ENCODE measurements around the gene SCN7A. TPM values are rescaled to one million over a fixed set of nuclear protein-coding genes. Genes with fewer than 3 reads are reported as not detected.

Gene SCN7A
- total RNA-seq, 1 experiment from 2014 or later: 0.17 TPM

DNA sequence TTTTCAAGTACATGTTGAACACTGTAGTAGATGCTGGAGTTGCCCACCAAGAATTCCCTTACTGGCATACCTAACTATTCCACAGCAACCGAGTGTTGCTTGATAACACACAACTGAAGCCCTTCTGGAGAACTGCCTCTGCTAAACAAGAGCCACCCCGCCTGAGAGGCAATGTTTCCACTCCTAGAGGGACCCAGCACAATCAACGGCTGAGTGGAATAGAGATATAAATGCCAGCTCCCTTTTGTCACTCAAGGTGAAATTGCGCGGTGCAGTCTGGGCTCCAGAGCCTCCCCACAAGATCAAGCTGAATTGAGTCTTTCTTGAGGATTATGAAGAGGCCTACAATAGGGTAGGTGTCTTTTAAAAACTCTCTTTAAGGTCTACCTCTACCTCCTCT, 69.2 kb downstream of the SCN7A start:
- H3K4me1 Mint-ChIP-seq: no peaks in the 10 kb centered on the region
- H3K36me3 Mint-ChIP-seq: no peaks in the 10 kb centered on the region
- no peak for TF ChIP-seq JAZF1 (CRISPR knock-in tag; IDR thresholded peaks at IDR 0.05)
- no peak for TF ChIP-seq ATF1 (CRISPR knock-in tag; IDR thresholded peaks at IDR 0.05)
- no peak for TF ChIP-seq ZNF423 (CRISPR knock-in tag; IDR thresholded peaks at IDR 0.05)
- TF ChIP-seq, protein P1, sequence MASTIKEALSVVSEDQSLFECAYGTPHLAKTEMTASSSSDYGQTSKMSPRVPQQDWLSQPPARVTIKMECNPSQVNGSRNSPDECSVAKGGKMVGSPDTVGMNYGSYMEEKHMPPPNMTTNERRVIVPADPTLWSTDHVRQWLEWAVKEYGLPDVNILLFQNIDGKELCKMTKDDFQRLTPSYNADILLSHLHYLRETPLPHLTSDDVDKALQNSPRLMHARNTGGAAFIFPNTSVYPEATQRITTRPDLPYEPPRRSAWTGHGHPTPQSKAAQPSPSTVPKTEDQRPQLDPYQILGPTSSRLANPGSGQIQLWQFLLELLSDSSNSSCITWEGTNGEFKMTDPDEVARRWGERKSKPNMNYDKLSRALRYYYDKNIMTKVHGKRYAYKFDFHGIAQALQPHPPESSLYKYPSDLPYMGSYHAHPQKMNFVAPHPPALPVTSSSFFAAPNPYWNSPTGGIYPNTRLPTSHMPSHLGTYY (CRISPR knock-in tag; IDR thresholded peaks at IDR 0.05): no peak
- TF ChIP-seq, protein P2, sequence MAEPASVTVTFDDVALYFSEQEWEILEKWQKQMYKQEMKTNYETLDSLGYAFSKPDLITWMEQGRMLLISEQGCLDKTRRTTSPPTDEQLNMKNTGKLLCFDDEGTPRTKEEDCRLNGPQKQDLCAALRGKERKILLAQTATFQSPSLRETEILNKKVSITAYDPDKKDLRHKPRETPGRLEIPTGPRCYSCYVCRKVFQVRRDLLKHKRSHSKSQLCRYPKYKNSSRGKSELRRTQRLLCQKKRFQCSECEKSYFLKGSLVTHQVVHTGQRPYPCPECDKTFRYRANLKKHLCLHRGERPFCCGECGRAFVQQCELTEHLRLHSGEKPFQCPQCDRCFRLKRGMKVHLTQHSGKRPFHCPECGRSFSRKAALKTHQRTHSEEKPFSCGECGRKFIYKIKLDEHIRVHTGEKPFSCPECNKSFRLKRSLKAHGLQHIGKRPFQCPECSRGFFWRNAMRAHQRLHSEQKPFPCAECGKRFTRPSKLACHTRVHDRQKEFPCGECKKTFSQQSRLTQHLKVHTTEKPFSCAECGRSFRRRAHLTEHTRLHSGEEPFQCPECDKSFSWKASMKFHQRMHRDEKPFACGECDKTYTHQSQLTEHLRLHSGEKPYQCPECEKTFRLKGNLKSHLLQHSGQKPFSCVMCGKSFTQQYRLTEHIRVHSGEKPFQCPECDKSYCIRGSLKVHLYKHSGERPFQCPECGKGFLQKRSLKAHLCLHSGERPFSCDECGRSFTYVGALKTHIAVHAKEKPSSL (CRISPR knock-in tag; conservative IDR thresholded peaks at IDR 0.05): no peak
- no peak for TF ChIP-seq SMAD3 (CRISPR knock-in tag; IDR thresholded peaks at IDR 0.05; ENCODE audit: borderline replicate concordance)
- TF ChIP-seq FOXK1 (CRISPR knock-in tag; IDR thresholded peaks at IDR 0.05): no peak
- TF ChIP-seq, protein P3, sequence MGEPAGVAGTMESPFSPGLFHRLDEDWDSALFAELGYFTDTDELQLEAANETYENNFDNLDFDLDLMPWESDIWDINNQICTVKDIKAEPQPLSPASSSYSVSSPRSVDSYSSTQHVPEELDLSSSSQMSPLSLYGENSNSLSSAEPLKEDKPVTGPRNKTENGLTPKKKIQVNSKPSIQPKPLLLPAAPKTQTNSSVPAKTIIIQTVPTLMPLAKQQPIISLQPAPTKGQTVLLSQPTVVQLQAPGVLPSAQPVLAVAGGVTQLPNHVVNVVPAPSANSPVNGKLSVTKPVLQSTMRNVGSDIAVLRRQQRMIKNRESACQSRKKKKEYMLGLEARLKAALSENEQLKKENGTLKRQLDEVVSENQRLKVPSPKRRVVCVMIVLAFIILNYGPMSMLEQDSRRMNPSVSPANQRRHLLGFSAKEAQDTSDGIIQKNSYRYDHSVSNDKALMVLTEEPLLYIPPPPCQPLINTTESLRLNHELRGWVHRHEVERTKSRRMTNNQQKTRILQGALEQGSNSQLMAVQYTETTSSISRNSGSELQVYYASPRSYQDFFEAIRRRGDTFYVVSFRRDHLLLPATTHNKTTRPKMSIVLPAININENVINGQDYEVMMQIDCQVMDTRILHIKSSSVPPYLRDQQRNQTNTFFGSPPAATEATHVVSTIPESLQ (CRISPR knock-in tag; IDR thresholded peaks at IDR 0.05): no peak
- TF ChIP-seq NFYB (CRISPR knock-in tag; conservative IDR thresholded peaks at IDR 0.05; ENCODE audit: low read depth): no peak
- TF ChIP-seq, protein P4, sequence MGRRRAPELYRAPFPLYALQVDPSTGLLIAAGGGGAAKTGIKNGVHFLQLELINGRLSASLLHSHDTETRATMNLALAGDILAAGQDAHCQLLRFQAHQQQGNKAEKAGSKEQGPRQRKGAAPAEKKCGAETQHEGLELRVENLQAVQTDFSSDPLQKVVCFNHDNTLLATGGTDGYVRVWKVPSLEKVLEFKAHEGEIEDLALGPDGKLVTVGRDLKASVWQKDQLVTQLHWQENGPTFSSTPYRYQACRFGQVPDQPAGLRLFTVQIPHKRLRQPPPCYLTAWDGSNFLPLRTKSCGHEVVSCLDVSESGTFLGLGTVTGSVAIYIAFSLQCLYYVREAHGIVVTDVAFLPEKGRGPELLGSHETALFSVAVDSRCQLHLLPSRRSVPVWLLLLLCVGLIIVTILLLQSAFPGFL (CRISPR knock-in tag; IDR thresholded peaks at IDR 0.05; ENCODE audit: borderline replicate concordance): no peak
- TF ChIP-seq FOXJ3 (CRISPR knock-in tag; IDR thresholded peaks at IDR 0.05; ENCODE audit: borderline replicate concordance): no peak
- TF ChIP-seq ELF4 (CRISPR knock-in tag; IDR thresholded peaks at IDR 0.05; ENCODE audit: low read depth): no peak
- no peak for TF ChIP-seq SMAD4 (CRISPR knock-in tag; IDR thresholded peaks at IDR 0.05)
- H3K9me3 Mint-ChIP-seq: no peaks in the 10 kb centered on the region
- no peak overlapping the region for H3K27ac Mint-ChIP-seq
- ATAC-seq (no peak), DNase-seq (ENCODE audit: low spot score) (no peak)
- no peak overlapping the region for H3K4me3 Mint-ChIP-seq
- CTCF ChIA-PET: no interaction called here
- no peaks in the 10 kb centered on the region for H3K27me3 Mint-ChIP-seq (ENCODE audit: low read depth)
- POLR2A ChIA-PET: no interaction called here

DNA sequence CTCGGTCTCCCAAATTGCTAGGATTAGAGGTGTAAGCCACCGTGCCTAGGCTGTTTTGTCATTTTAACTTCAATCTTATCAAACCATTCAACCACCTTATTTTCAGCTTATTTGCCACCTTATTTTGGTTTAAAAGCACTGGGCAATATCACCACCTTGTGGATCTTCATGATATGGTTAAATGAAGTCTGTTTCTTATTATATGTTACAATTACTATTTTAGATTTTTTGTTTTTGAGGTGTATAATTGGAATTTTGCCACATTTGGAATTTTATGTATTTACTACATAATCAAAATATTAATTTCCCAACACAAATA, 74.5 kb downstream of the SCN7A start:
- DNase-seq (ENCODE audit: low spot score): no peak
- Mint-ChIP-seq H3K27ac (no peak overlapping the region), H3K4me1 (no peaks in the 10 kb centered on the region), H3K4me3 (no peak overlapping the region), H3K36me3 (no peaks in the 10 kb centered on the region), H3K9me3 (no peaks in the 10 kb centered on the region), H3K27me3 (ENCODE audit: low read depth) (no peaks in the 10 kb centered on the region)
- CTCF ChIA-PET: interaction anchor here (0.6 to 1.2 kb wide), 14 partner anchors 9 to 362 kb away, joined by 3 to 15 read pairs (median 4); partner anchors contain the start of genes SCN1A and SCN9A
- TF ChIP-seq, protein P5, sequence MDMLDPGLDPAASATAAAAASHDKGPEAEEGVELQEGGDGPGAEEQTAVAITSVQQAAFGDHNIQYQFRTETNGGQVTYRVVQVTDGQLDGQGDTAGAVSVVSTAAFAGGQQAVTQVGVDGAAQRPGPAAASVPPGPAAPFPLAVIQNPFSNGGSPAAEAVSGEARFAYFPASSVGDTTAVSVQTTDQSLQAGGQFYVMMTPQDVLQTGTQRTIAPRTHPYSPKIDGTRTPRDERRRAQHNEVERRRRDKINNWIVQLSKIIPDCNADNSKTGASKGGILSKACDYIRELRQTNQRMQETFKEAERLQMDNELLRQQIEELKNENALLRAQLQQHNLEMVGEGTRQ (CRISPR knock-in tag; IDR thresholded peaks at IDR 0.05): no peak
- no peak for TF ChIP-seq NR3C1 (CRISPR knock-in tag; conservative IDR thresholded peaks at IDR 0.05; ENCODE audit: low read depth)
- TF ChIP-seq, protein P6, sequence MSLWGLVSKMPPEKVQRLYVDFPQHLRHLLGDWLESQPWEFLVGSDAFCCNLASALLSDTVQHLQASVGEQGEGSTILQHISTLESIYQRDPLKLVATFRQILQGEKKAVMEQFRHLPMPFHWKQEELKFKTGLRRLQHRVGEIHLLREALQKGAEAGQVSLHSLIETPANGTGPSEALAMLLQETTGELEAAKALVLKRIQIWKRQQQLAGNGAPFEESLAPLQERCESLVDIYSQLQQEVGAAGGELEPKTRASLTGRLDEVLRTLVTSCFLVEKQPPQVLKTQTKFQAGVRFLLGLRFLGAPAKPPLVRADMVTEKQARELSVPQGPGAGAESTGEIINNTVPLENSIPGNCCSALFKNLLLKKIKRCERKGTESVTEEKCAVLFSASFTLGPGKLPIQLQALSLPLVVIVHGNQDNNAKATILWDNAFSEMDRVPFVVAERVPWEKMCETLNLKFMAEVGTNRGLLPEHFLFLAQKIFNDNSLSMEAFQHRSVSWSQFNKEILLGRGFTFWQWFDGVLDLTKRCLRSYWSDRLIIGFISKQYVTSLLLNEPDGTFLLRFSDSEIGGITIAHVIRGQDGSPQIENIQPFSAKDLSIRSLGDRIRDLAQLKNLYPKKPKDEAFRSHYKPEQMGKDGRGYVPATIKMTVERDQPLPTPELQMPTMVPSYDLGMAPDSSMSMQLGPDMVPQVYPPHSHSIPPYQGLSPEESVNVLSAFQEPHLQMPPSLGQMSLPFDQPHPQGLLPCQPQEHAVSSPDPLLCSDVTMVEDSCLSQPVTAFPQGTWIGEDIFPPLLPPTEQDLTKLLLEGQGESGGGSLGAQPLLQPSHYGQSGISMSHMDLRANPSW (CRISPR knock-in tag; conservative IDR thresholded peaks at IDR 0.05; ENCODE audit: low read depth): no peak
- no peak for TF ChIP-seq FOXJ3 (CRISPR knock-in tag; IDR thresholded peaks at IDR 0.05; ENCODE audit: borderline replicate concordance)
- TF ChIP-seq, protein P7, sequence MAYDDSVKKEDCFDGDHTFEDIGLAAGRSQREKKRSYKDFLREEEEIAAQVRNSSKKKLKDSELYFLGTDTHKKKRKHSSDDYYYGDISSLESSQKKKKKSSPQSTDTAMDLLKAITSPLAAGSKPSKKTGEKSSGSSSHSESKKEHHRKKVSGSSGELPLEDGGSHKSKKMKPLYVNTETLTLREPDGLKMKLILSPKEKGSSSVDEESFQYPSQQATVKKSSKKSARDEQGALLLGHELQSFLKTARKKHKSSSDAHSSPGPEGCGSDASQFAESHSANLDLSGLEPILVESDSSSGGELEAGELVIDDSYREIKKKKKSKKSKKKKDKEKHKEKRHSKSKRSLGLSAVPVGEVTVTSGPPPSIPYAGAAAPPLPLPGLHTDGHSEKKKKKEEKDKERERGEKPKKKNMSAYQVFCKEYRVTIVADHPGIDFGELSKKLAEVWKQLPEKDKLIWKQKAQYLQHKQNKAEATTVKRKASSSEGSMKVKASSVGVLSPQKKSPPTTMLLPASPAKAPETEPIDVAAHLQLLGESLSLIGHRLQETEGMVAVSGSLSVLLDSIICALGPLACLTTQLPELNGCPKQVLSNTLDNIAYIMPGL (CRISPR knock-in tag; IDR thresholded peaks at IDR 0.05): no peak
- peak; percentile 77 for ATAC-seq
- POLR2A ChIA-PET: no interaction called here

All from WTC11 (cell line).